HepG2 (cell line): ENCODE results near the gene C16orf95. TPM values are rescaled to one million over a fixed set of nuclear protein-coding genes. Genes with fewer than 3 reads are reported as not detected.
A peak's percentile ranks its signal among the peaks of the same experiment; 100 is the strongest.

Experiments used
- CREB1 ChIP-seq, 2 experiments: fragments of 450-650 bp in 1 of 2; IDR thresholded peaks; 2 replicates each; pipeline ENCODE4 v1.6.1; 2016 to 2017; ENCODE audit warnings: control low read depth in 1 of 2, mild to moderate bottlenecking in 1 of 2, missing compliant biosample characterization in 1 of 2, missing genetic modification characterization in 1 of 2
- EHMT2 ChIP-seq: fragments of 200-600 bp; sonication (generic); IDR thresholded peaks from 2 replicates; pipeline ENCODE4 v1.7.0; 2017; ENCODE audit warnings: antibody characterized with exemption, low read depth, low read length, borderline replicate concordance
- FOXP1 ChIP-seq, 2 experiments: fragments of 450-650 bp in 1 of 2; IDR thresholded peaks; 2 replicates each; pipeline ENCODE4 v1.6.1; 2017 to 2018; ENCODE audit warnings: antibody characterized with exemption in 1 of 2
- HNRNPK ChIP-seq: fragments of 200-400 bp; formaldehyde crosslinking; IDR thresholded peaks from 2 replicates; pipeline ENCODE4 v1.6.1; 2018; ENCODE audit warnings: low read length, low read depth, moderate library complexity, mild to moderate bottlenecking; ENCODE audit not compliant: poor library complexity, severe bottlenecking
- HNRNPLL ChIP-seq: fragments of 200-400 bp; formaldehyde crosslinking; IDR thresholded peaks from 2 replicates; pipeline ENCODE4 v1.6.1; 2017; ENCODE audit warnings: mild to moderate bottlenecking, low read depth, low read length; ENCODE audit not compliant: poor library complexity, severe bottlenecking
- IRX3 ChIP-seq: sonication (generic); formaldehyde crosslinking; IDR thresholded peaks from 2 replicates; pipeline ENCODE4 v1.8.1; 2023; ENCODE audit warnings: mild to moderate bottlenecking, low read depth, missing genetic modification reagents, borderline replicate concordance
- NR1H2 ChIP-seq: sonication (generic); formaldehyde crosslinking; IDR thresholded peaks from 2 replicates; pipeline ENCODE4 v1.8.1; 2022; ENCODE audit warnings: low read depth, missing genetic modification reagents, borderline replicate concordance
- PRMT3 ChIP-seq: sonication (generic); formaldehyde crosslinking; IDR thresholded peaks from 2 replicates; pipeline ENCODE4 v1.8.1; 2022; ENCODE audit warnings: low read depth, mild to moderate bottlenecking, moderate library complexity, missing genetic modification reagents, borderline replicate concordance
- RARG ChIP-seq: sonication (generic); formaldehyde crosslinking; IDR thresholded peaks from 2 replicates; pipeline ENCODE4 v1.4.0; 2020; ENCODE audit warnings: low read depth, mild to moderate bottlenecking, missing genetic modification reagents
- RBAK ChIP-seq: sonication (generic); formaldehyde crosslinking; IDR thresholded peaks from 2 replicates; pipeline ENCODE4 v1.5.1; 2020; ENCODE audit warnings: mild to moderate bottlenecking, missing genetic modification reagents
- SAFB2 ChIP-seq: sonication (generic); formaldehyde crosslinking; IDR thresholded peaks from 2 replicates; pipeline ENCODE4 v1.5.1; 2020; ENCODE audit warnings: missing genetic modification reagents, low read depth, mild to moderate bottlenecking, borderline replicate concordance
- SALL2 ChIP-seq: sonication (generic); formaldehyde crosslinking; IDR thresholded peaks from 2 replicates; pipeline ENCODE4 v1.8.1; 2023; ENCODE audit warnings: mild to moderate bottlenecking, missing genetic modification reagents, inconsistent platforms
- SIX4 ChIP-seq: sonication (generic); formaldehyde crosslinking; IDR thresholded peaks from 2 replicates; pipeline ENCODE4 v1.4.0; 2020; ENCODE audit warnings: missing genetic modification reagents
- SPEN ChIP-seq: sonication (generic); formaldehyde crosslinking; IDR thresholded peaks from 2 replicates; pipeline ENCODE4 v1.5.1; 2020; ENCODE audit warnings: low read depth, mild to moderate bottlenecking, missing genetic modification reagents
- SSRP1 ChIP-seq: IDR thresholded peaks from 2 replicates; pipeline ENCODE4 v1.6.1; 2016; ENCODE audit warnings: control low read depth
- ZEB1 ChIP-seq: IDR thresholded peaks from 2 replicates; pipeline ENCODE4 v1.6.1; 2012; ENCODE audit warnings: mild to moderate bottlenecking, low read depth, inconsistent platforms; ENCODE audit not compliant: insufficient replicate concordance
- ZNF205 ChIP-seq: IDR thresholded peaks from 2 replicates; pipeline ENCODE4 v1.6.1; 2018; ENCODE audit warnings: missing biosample characterization, missing genetic modification reagents
- ZNF24 ChIP-seq: fragments of 450-650 bp; IDR thresholded peaks from 2 replicates; pipeline ENCODE4 v1.6.1; 2017; ENCODE audit warnings: antibody characterized with exemption, mild to moderate bottlenecking
- ZNF34 ChIP-seq: sonication (generic); formaldehyde crosslinking; IDR thresholded peaks from 2 replicates; pipeline ENCODE4 v1.4.0; 2020; ENCODE audit warnings: mild to moderate bottlenecking, missing genetic modification reagents, borderline replicate concordance
- ZNF446 ChIP-seq: sonication (generic); formaldehyde crosslinking; IDR thresholded peaks from 2 replicates; pipeline ENCODE4 v1.5.0; 2020; ENCODE audit warnings: mild to moderate bottlenecking, missing genetic modification reagents
- ZNF451 ChIP-seq: sonication (generic); formaldehyde crosslinking; IDR thresholded peaks from 2 replicates; pipeline ENCODE4 v1.5.0; 2020; ENCODE audit warnings: mild to moderate bottlenecking, missing genetic modification reagents
- polyA plus RNA-seq, 8 experiments: library from polyadenylated mRNA; depleted of rRNA in 3 of 8; stranded (reverse) in 7 of 8; unstranded in 1 of 8; fragments of >200 nt; fragmentation: Illumina TruSeq in 4 of 8; extraction: Trizol in 4 of 8; gene quantifications; 2 replicates each; pipeline versions ENCODE4 v1.2.1 to v1.2.3, GENCODE V29; 2011 to 2016; ENCODE audit warnings: low read depth in 4 of 8, missing spikeins in 1 of 8, mixed read lengths in 1 of 8; ENCODE audit not compliant: insufficient read depth in 1 of 8
- total RNA-seq, 5 experiments: library from RNA; depleted of rRNA; stranded (reverse); fragments of >200 nt; fragmentation: Illumina TruSeq; extraction: Trizol; gene quantifications; 2 replicates each; pipeline ENCODE4 v1.2.3, GENCODE V29; 2016; ENCODE audit warnings: low read depth in 1 of 5
- TF ChIP-seq, protein P1 (sequence below): sonication (generic); formaldehyde crosslinking; IDR thresholded peaks from one replicate; pipeline ENCODE4 v1.5.1; 2020; ENCODE audit warnings: mild to moderate bottlenecking, missing genetic modification reagents; ENCODE audit errors: not compliant biosample characterization

The C16orf95 gene
- total and polyA plus RNA-seq, 2 of the 13 experiments (the other 11 are each of a cell fraction or from before 2014, with no cell fraction given), result 2.8 to 8.6 TPM

DNA sequence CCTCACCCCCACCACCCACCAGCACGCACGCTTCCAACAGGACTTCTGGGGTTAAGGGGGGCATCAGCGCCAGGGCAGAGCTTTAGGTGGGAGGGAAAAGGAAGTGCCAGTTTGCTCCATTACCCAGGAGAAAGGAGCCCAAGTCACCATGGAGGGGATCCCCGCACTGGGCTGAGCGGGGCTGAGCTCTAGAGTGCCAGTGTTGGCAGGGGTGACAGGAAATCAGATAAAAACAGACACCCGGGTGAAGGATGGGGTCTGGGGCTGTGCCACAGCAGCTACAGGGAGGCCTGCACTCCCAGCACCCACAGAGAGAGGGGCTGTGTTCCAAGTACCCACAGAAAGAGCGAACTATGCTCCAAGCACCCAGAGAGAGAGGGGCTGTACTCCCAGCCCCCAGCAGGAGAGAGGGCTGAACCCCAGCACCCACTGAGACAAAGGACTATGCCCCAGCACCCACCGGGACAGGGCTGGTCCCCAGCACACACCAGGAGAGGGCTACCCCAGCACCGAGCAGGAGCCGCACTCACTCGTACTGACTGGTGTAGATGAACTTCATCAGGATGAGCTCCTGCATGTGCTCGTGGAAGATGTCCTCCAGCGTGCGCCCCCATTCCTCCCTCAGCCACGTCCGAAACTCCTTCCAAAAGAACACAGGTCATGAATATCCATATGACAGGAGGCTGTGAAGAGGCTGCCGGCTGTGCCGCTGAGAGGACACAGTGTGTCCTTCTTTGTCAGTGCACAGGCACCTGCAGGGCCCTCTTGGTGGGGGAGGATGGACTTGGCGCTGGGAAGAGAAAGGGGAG lies 18.6 kb upstream of the C16orf95 start (continued):
- TF ChIP-seq SALL2 (CRISPR knock-in tag) (no peak), CREB1 (IDR thresholded peaks at IDR 0.05) (no peak), CREB1 (CRISPR knock-in tag; IDR thresholded peaks at IDR 0.05) (no peak), FOXP1 (IDR thresholded peaks at IDR 0.05) (no peak), FOXP1 (CRISPR knock-in tag; IDR thresholded peaks at IDR 0.05) (no peak), SAFB2 (CRISPR knock-in tag) (0 out of 2 replicates have a peak, but pooled peaks have one; percentile 35), RBAK (CRISPR knock-in tag) (no peak), ZNF446 (CRISPR knock-in tag) (no peak), ZEB1 (no peak), SSRP1 (CRISPR knock-in tag) (no peak), ZNF24 (no peak), ZNF205 (no peak), NR1H2 (CRISPR knock-in tag) (no peak), EHMT2 (no peak), PRMT3 (CRISPR knock-in tag) (no peak), RARG (CRISPR knock-in tag) (no peak), ZNF451 (CRISPR knock-in tag) (no peak), SPEN (0 out of 2 replicates have a peak, but pooled peaks have one; percentile 38), SIX4 (no peak), HNRNPLL (peak; percentile 8), IRX3 (CRISPR knock-in tag) (no peak), HNRNPK (no peak), ZNF34 (CRISPR knock-in tag) (no peak)
- TF ChIP-seq, protein P1, sequence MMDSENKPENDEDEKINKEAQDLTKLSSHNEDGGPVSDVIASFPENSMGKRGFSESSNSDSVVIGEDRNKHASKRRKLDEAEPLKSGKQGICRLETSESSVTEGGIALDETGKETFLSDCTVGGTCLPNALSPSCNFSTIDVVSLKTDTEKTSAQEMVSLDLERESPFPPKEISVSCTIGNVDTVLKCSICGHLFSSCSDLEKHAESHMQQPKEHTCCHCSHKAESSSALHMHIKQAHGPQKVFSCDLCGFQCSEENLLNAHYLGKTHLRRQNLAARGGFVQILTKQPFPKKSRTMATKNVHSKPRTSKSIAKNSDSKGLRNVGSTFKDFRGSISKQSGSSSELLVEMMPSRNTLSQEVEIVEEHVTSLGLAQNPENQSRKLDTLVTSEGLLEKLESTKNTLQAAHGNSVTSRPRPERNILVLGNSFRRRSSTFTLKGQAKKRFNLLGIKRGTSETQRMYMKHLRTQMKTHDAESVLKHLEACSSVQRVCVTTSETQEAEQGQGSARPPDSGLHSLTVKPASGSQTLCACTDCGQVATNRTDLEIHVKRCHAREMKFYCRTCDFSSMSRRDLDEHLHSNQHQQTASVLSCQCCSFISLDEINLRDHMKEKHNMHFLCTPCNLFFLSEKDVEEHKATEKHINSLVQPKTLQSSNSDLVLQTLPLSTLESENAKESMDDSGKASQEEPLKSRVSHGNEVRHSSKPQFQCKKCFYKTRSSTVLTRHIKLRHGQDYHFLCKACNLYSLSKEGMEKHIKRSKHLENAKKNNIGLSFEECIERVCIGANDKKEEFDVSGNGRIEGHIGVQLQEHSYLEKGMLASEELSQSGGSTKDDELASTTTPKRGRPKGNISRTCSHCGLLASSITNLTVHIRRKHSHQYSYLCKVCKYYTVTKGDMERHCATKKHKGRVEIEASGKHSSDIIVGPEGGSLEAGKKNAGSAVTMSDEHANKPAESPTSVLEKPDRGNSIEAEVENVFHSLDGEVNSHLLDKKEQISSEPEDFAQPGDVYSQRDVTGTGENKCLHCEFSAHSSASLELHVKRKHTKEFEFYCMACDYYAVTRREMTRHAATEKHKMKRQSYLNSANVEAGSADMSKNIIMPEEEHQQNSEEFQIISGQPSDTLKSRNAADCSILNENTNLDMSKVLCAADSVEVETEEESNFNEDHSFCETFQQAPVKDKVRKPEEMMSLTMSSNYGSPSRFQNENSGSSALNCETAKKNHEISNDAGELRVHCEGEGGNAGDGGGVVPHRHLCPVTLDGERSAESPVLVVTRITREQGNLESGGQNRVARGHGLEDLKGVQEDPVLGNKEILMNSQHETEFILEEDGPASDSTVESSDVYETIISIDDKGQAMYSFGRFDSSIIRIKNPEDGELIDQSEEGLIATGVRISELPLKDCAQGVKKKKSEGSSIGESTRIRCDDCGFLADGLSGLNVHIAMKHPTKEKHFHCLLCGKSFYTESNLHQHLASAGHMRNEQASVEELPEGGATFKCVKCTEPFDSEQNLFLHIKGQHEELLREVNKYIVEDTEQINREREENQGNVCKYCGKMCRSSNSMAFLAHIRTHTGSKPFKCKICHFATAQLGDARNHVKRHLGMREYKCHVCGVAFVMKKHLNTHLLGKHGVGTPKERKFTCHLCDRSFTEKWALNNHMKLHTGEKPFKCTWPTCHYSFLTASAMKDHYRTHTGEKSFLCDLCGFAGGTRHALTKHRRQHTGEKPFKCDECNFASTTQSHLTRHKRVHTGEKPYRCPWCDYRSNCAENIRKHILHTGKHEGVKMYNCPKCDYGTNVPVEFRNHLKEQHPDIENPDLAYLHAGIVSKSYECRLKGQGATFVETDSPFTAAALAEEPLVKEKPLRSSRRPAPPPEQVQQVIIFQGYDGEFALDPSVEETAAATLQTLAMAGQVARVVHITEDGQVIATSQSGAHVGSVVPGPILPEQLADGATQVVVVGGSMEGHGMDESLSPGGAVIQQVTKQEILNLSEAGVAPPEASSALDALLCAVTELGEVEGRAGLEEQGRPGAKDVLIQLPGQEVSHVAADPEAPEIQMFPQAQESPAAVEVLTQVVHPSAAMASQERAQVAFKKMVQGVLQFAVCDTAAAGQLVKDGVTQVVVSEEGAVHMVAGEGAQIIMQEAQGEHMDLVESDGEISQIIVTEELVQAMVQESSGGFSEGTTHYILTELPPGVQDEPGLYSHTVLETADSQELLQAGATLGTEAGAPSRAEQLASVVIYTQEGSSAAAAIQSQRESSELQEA (CRISPR knock-in tag), result no peak
